Measurements from ENCODE around the gene CHD5. TPM values are rescaled to one million over a fixed set of nuclear protein-coding genes. Genes with fewer than 3 reads are reported as not detected.

Gene CHD5
- polyA plus RNA-seq, 3 donors = 0.07 TPM; not detected in 2

- peaks cover 0 to 1% (median 0%) of the 10 kb centered on the region in 3 donors for H3K27me3 Mint-ChIP-seq (ENCODE audit: low read depth in 3 of 3)
- H3K27ac Mint-ChIP-seq = peak overlapping the region in 1 of 7 donors; percentile 77
- peaks cover 74 to 92% of the 10 kb centered on the region in 2 donors for H3K36me3 ChIP-seq (replicated peaks in 1 of 2; ENCODE audit: control insufficient read depth in 1 of 2, insufficient read depth in 2 of 2, low read length in 2 of 2)
- 95% methylated on average over 6 of the region's 13 CpGs for WGBS (ENCODE audit: insufficient coverage)
- no peak overlapping the region for H2AFZ ChIP-seq (ENCODE audit: insufficient read depth, low read depth, low read length, poor library complexity, severe bottlenecking)
- no peaks in the 10 kb centered on the region for H3K4me1 ChIP-seq (ENCODE audit: control insufficient read depth in 1 of 2, insufficient read depth in 2 of 2, low read length in 2 of 2)
- no peaks in the 10 kb centered on the region for H3K9me3 Mint-ChIP-seq
- H4K20me1 ChIP-seq (ENCODE audit: insufficient read depth, low read length) = peaks cover 76% of the 10 kb centered on the region
- H3K4me3 ChIP-seq (replicated peaks in 1 of 3; ENCODE audit: low read depth in 2 of 3, low read length in 3 of 3) = no peak overlapping the region
- no peaks in the 10 kb centered on the region for H3K27me3 ChIP-seq (ENCODE audit: control insufficient read depth in 2 of 2, insufficient read depth in 2 of 2, low read length in 2 of 2)
- H3K9ac ChIP-seq (ENCODE audit: insufficient read depth, low read length, poor library complexity, severe bottlenecking) = no peak overlapping the region
- H3K4me1 Mint-ChIP-seq = no peaks in the 10 kb centered on the region
- peaks cover 69 to 93% of the 10 kb centered on the region in 2 donors for H3K36me3 Mint-ChIP-seq
- intact Hi-C loops (cut with micrococcal nuclease) = no loop called here
- DNase-seq = no peak
- no peak for TF ChIP-seq CTCF (IDR thresholded peaks at IDR 0.05)
- H3K27ac ChIP-seq (ENCODE audit: low read depth in 1 of 2, low read length in 2 of 2) = no peak overlapping the region
- H3K9me3 ChIP-seq (replicated peaks in 1 of 2; ENCODE audit: control insufficient read depth in 1 of 2, insufficient read depth in 1 of 2, low read length in 2 of 2) = no peaks in the 10 kb centered on the region
- H3K79me2 ChIP-seq (ENCODE audit: insufficient read depth, low read length) = peaks cover under 1% of the 10 kb centered on the region
- no peak overlapping the region for H3K4me2 ChIP-seq (replicated peaks; ENCODE audit: extremely low read depth, low read length, poor library complexity, severe bottlenecking)
- no peak overlapping the region for H3K4me3 Mint-ChIP-seq
These were observed 94.5 kb downstream of the CHD5 start for GRCh38 chr1:6085666-6086065.

GRCh38 chr1:6084781-6085495, 95.2 kb downstream of the CHD5 start:
- Mint-ChIP-seq H3K4me1 (no peaks in the 10 kb centered on the region), H3K9me3 (no peaks in the 10 kb centered on the region), H3K27ac (peak overlapping the region in 2 of 7 donors; percentile 14 to 77), H3K36me3 (peaks cover 70 to 94% of the 10 kb centered on the region in 2 donors), H3K4me3 (peak overlapping the region in 1 of 2 donors; percentile 6), H3K27me3 (ENCODE audit: low read depth in 3 of 3) (peaks cover 0 to 1% (median 0%) of the 10 kb centered on the region in 3 donors)
- Histone ChIP-seq H3K4me1 (ENCODE audit: control insufficient read depth in 1 of 2, insufficient read depth in 2 of 2, low read length in 2 of 2) (no peaks in the 10 kb centered on the region), H3K27me3 (ENCODE audit: control insufficient read depth in 2 of 2, insufficient read depth in 2 of 2, low read length in 2 of 2) (no peaks in the 10 kb centered on the region), H3K4me3 (replicated peaks in 1 of 3; ENCODE audit: low read depth in 2 of 3, low read length in 3 of 3) (no peak overlapping the region), H3K79me2 (ENCODE audit: insufficient read depth, low read length) (peaks cover 2% of the 10 kb centered on the region), H3K36me3 (replicated peaks in 1 of 2; ENCODE audit: control insufficient read depth in 1 of 2, insufficient read depth in 2 of 2, low read length in 2 of 2) (peaks cover 74 to 92% of the 10 kb centered on the region in 2 donors), H3K9ac (ENCODE audit: insufficient read depth, low read length, poor library complexity, severe bottlenecking) (no peak overlapping the region), H3K27ac (ENCODE audit: low read depth in 1 of 2, low read length in 2 of 2) (no peak overlapping the region), H2AFZ (ENCODE audit: insufficient read depth, low read depth, low read length, poor library complexity, severe bottlenecking) (no peak overlapping the region), H3K9me3 (replicated peaks in 1 of 2; ENCODE audit: control insufficient read depth in 1 of 2, insufficient read depth in 1 of 2, low read length in 2 of 2) (no peaks in the 10 kb centered on the region), H4K20me1 (ENCODE audit: insufficient read depth, low read length) (peaks cover 76% of the 10 kb centered on the region), H3K4me2 (replicated peaks; ENCODE audit: extremely low read depth, low read length, poor library complexity, severe bottlenecking) (no peak overlapping the region)
- TF ChIP-seq CTCF (IDR thresholded peaks at IDR 0.05) = no peak
- 98% methylated on average over 7 of the region's 18 CpGs for WGBS (ENCODE audit: insufficient coverage)
- no peak for DNase-seq
- intact Hi-C loops (cut with micrococcal nuclease) = no loop called here

All from CD14-positive monocyte (primary cell).